Hematopoietic multipotent progenitor cell treated with erythropoietin and hydrocortisone succinate and interleukin-3 and kit ligand, for 8 days (in vitro differentiated cells): Measurements from ENCODE around the gene ILDR2.

Source experiments
- DNase-seq: peaks from one replicate; pipeline ENCODE4 v3.0.0-alpha.2; 2015

The ILDR2 gene, protein sequence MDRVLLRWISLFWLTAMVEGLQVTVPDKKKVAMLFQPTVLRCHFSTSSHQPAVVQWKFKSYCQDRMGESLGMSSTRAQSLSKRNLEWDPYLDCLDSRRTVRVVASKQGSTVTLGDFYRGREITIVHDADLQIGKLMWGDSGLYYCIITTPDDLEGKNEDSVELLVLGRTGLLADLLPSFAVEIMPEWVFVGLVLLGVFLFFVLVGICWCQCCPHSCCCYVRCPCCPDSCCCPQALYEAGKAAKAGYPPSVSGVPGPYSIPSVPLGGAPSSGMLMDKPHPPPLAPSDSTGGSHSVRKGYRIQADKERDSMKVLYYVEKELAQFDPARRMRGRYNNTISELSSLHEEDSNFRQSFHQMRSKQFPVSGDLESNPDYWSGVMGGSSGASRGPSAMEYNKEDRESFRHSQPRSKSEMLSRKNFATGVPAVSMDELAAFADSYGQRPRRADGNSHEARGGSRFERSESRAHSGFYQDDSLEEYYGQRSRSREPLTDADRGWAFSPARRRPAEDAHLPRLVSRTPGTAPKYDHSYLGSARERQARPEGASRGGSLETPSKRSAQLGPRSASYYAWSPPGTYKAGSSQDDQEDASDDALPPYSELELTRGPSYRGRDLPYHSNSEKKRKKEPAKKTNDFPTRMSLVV

GRCh38 chr1:166975361-166976129, at the start of gene ILDR2:
ILDR2 (minus strand) TSS chr1:166975540; CDS start chr1:166975268, 272 bp downstream.
- DNase-seq, result peak; percentile 21

- DNase-seq, result no peak
Observed at GRCh38 chr1:167022384-167022783, 47.0 kb upstream of the ILDR2 start.

- no peak for DNase-seq
Observed at GRCh38 chr1:167016100-167016750, 40.9 kb upstream of the ILDR2 start.

- DNase-seq, result no peak
Observed at GRCh38 chr1:167013108-167013929, 38.0 kb upstream of the ILDR2 start.

- no peak for DNase-seq
Observed at GRCh38 chr1:167012570-167012969, 37.2 kb upstream of the ILDR2 start.

DNA sequence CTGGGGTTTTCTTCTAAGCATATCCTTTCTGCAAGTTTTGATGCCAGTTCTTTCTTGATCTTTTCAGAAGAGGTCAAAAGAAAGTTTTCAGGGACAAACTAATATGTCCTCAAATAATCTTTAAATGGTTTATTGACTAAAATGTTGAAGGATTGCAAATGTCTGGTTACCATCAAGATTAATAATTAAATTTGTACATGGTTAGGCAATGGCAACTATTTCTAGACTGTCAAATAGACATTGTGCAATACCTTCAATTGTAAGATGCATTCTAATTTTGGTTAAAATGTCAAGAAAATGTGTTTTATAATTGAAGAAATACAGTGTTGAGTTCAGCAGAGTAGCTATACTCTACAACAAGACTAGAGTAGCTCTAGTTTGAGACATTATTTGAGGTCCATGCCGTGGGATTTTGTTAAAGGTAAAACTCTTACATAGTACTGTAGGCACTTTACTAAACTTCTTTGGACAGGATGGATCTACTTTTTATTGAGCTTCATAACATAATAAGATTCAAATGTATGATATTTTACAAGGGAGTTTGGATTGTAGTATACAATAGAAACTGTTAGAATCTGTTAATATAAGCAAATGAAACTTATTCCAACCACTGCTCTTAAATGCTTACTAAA, 36.3 kb upstream of the ILDR2 start:
- DNase-seq, result no peak

- DNase-seq, result no peak
Observed at GRCh38 chr1:167003711-167004110, 28.4 kb upstream of the ILDR2 start.

DNA sequence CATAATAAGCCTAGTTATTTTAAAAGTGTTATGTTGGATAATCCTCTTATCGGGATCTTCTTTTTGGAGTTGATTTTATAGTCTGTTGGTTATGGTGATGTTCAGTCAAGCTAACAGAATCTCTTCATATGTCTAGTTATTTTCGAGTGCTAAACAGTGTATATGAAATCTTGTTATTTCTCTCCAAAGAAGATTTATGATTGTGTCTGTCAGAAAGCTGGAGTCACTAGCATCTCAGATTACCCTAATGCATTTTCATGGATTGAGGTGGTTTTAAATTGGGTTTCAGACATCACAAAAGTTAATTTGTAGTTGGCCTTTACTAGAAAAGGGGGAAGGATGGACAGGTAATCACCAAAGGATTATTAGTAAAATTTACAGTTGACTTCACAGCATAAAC, 27.0 kb upstream of the ILDR2 start:
- no peak for DNase-seq

GRCh38 chr1:167000546-167000945, 25.2 kb upstream of the ILDR2 start:
- DNase-seq, result no peak

DNA sequence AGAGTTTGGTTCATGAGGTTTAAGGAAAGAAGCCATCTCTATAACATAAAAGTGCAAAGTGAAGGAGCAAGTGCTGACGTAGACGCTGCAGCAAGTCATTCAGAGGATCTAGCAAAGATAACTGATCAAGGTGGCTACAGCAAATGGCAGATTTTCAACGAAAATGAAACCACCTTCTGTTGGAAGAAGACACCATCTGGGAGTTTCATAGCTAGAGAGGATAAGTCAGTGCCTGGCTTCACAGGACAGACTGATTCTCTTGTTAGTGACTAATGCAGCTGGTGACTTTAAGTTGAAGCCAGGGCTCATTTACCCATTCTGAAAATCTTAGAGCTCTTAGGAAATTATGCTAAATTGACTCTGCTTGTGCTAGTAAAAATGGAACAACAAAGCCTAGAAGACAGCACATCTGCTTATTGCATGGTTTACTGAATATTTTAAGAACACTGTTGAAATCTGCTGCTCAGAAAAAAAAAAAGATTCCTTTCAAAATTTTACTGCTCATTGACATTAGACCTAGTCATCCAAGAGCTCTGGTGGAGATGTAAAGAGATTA, 24.2 kb upstream of the ILDR2 start:
- DNase-seq, result no peak

DNA sequence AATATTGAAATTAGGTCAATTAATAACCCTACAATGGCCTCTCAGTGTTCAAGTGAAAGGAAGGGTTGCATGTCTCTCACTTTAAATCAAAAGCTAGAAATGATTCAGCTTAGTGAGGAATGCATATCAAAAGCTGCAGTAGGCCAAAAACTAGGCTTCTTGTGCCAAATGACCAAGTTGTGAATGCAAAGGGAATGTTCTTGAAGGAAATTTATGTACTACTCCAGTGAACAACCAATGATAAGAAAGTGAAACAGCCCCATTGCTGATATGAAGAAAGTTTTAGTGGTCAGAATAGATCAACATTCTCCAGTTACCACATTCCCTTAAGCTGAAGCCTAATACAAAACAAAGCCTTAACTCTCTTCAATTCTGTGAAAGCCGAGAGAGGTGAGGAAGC, 23.7 kb upstream of the ILDR2 start:
- no peak for DNase-seq

DNA sequence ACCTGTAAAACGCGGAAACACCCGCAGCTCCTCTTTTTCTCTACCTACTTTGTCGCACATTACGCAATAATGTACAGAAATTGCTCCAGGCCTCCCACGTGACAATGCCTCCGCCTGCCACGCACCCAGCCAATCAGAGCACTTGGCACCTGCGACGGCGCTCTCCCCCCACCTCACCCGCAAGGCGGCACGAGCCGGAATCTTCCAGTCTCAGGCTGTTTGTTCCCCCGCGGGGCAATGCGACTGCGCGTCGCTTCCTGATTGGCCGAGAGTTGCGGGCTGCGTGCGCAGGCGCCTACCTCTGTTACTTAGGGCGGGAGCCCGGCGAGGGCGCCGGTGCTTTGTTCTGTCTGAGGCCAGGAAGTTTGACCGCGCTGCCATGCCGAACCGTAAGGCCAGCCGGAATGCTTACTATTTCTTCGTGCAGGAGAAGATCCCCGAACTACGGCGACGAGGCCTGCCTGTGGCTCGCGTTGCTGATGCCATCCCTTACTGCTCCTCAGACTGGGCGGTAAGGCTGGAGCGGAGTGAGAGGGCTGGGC, 13.7 kb upstream of the ILDR2 start, which contains the start of gene MAEL:
TSS of gene MAEL (plus strand) at position 307 of the 542 bp plus-strand sequence. CDS start at position 380, 73 bp downstream.
- DNase-seq, result no peak

GRCh38 chr1:166981589-166981988, 6.2 kb upstream of the ILDR2 start:
- DNase-seq, result no peak

DNA sequence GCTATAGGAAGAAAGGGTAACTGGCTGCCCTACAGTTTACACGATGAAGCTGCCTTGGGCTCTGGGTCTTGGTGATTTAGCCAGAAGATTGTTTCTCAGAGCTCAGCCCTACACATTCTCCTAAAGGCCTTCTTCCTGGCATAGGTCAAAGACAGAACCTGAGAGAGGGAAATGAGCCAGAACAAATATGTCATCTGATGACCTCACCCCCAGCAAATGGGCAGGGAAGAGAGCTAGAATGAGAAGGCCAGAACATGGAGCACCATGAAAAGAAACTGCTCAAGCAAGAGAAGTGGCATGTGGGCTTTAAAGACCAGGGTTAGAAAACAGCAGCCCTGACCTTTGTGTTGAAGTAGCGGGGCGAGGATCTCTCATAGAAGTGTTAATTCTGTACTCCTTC, 5.5 kb upstream of the ILDR2 start:
- DNase-seq, result no peak

- DNase-seq, result no peak
Observed at GRCh38 chr1:166980383-166980782, 5.0 kb upstream of the ILDR2 start.

DNA sequence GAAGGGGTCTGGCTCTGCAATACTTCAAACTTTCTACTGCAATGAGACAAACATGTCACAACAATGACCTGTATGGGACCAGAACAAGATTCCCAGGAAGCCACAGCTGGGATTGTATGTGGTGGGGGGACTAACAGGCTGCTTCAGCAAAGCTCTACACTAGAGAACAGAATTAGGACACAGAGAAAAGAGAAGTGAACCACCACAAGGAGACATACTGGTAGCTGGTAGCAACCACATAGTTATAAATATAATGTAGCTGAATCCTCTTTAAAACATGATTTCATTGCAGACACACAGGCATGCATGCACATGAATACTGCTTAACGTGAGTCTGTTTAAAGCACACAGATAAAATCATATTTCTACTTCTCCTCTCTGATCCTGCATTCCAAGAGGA, 3.5 kb upstream of the ILDR2 start:
- no peak for DNase-seq

GRCh38 chr1:166977951-166978350, 2.6 kb upstream of the ILDR2 start:
- DNase-seq, result no peak

GRCh38 chr1:166974647-166975345, 544 bp downstream of the ILDR2 start:
- DNase-seq, result no peak

GRCh38 chr1:166972826-166973225, 2.5 kb downstream of the ILDR2 start:
- no peak for DNase-seq

DNA sequence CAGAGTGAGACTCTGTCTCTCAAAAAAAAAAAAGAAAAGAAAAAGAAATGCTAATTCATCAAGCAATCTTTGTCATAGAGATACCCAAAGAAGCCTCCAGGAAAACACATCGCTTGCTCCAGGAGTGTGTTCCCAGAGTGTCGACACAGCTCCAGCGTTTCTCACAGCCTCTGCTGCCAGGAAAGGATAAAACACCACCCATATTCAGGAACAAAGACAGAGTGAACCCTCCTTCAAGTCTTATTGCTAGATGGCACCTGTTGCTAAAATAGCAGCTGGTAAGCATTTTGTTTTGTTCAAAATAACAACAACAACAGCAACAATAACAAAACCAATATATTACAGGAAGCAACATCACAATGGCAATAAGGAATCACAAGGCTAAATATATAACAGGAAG, 3.1 kb downstream of the ILDR2 start:
- DNase-seq, result no peak
